Measurements from ENCODE around the gene KIF5C. TPM values are rescaled to one million over a fixed set of nuclear protein-coding genes. Genes with fewer than 3 reads are reported as not detected.

Gene KIF5C
- total RNA-seq, 1 donor from 2014 or later, result 673 TPM

GRCh38 chr2:149057401-149057800 lies 182.4 kb downstream of the KIF5C start:
- Mint-ChIP-seq H3K27me3 (ENCODE audit: unreplicated experiment) (no peaks in the 10 kb centered on the region), H3K4me1 (ENCODE audit: low read depth, unreplicated experiment) (peaks cover 3% of the 10 kb centered on the region), H3K27ac (ENCODE audit: unreplicated experiment) (no peak overlapping the region), H3K36me3 (ENCODE audit: unreplicated experiment) (no peaks in the 10 kb centered on the region), H3K4me3 (ENCODE audit: unreplicated experiment) (no peak overlapping the region), H3K9me3 (ENCODE audit: unreplicated experiment) (no peaks in the 10 kb centered on the region)
- TF ChIP-seq CTCF (IDR thresholded peaks at IDR 0.05; ENCODE audit: partially characterized antibody, unreplicated experiment), result no peak
- DNase-seq, result no peak

- TF ChIP-seq CTCF (IDR thresholded peaks at IDR 0.05; ENCODE audit: partially characterized antibody, unreplicated experiment), result no peak
- Mint-ChIP-seq H3K36me3 (ENCODE audit: unreplicated experiment) (no peaks in the 10 kb centered on the region), H3K4me1 (ENCODE audit: low read depth, unreplicated experiment) (peaks cover 3% of the 10 kb centered on the region), H3K4me3 (ENCODE audit: unreplicated experiment) (no peak overlapping the region), H3K27ac (ENCODE audit: unreplicated experiment) (no peak overlapping the region), H3K27me3 (ENCODE audit: unreplicated experiment) (no peaks in the 10 kb centered on the region), H3K9me3 (ENCODE audit: unreplicated experiment) (no peaks in the 10 kb centered on the region)
- no peak for DNase-seq
These were observed 183.9 kb downstream of the KIF5C start for GRCh38 chr2:149058936-149059335.

- H3K27ac Mint-ChIP-seq (ENCODE audit: unreplicated experiment), result no peak overlapping the region
- DNase-seq, result no peak
- H3K27me3 Mint-ChIP-seq (ENCODE audit: unreplicated experiment), result no peaks in the 10 kb centered on the region
- H3K36me3 Mint-ChIP-seq (ENCODE audit: unreplicated experiment), result no peaks in the 10 kb centered on the region
- H3K9me3 Mint-ChIP-seq (ENCODE audit: unreplicated experiment), result no peaks in the 10 kb centered on the region
- TF ChIP-seq CTCF (IDR thresholded peaks at IDR 0.05; ENCODE audit: partially characterized antibody, unreplicated experiment), result no peak
- H3K4me3 Mint-ChIP-seq (ENCODE audit: unreplicated experiment), result no peak overlapping the region
- peaks cover 9% of the 10 kb centered on the region for H3K4me1 Mint-ChIP-seq (ENCODE audit: low read depth, unreplicated experiment)
These were observed 184.8 kb downstream of the KIF5C start for GRCh38 chr2:149059822-149060221.

- TF ChIP-seq CTCF (IDR thresholded peaks at IDR 0.05; ENCODE audit: partially characterized antibody, unreplicated experiment), result no peak
- Mint-ChIP-seq H3K36me3 (ENCODE audit: unreplicated experiment) (no peaks in the 10 kb centered on the region), H3K4me1 (ENCODE audit: low read depth, unreplicated experiment) (peaks cover 13% of the 10 kb centered on the region), H3K27me3 (ENCODE audit: unreplicated experiment) (no peaks in the 10 kb centered on the region), H3K27ac (ENCODE audit: unreplicated experiment) (no peak overlapping the region), H3K4me3 (ENCODE audit: unreplicated experiment) (no peak overlapping the region), H3K9me3 (ENCODE audit: unreplicated experiment) (no peaks in the 10 kb centered on the region)
- no peak for DNase-seq
These were observed 186.2 kb downstream of the KIF5C start for GRCh38 chr2:149061133-149061745.

- no peak for DNase-seq
- no peaks in the 10 kb centered on the region for H3K36me3 Mint-ChIP-seq (ENCODE audit: unreplicated experiment)
- H3K27ac Mint-ChIP-seq (ENCODE audit: unreplicated experiment), result no peak overlapping the region
- TF ChIP-seq CTCF (IDR thresholded peaks at IDR 0.05; ENCODE audit: partially characterized antibody, unreplicated experiment), result no peak
- no peak overlapping the region for H3K4me3 Mint-ChIP-seq (ENCODE audit: unreplicated experiment)
- peaks cover 13% of the 10 kb centered on the region for H3K4me1 Mint-ChIP-seq (ENCODE audit: low read depth, unreplicated experiment)
- no peaks in the 10 kb centered on the region for H3K27me3 Mint-ChIP-seq (ENCODE audit: unreplicated experiment)
- no peaks in the 10 kb centered on the region for H3K9me3 Mint-ChIP-seq (ENCODE audit: unreplicated experiment)
These were observed 187.5 kb downstream of the KIF5C start for GRCh38 chr2:149062531-149062930.

Measured in glutamatergic neuron (in vitro differentiated cells).